T-cell (primary cell): ENCODE data around the gene SOWAHD. TPM values are rescaled to one million over a fixed set of nuclear protein-coding genes. Genes with fewer than 3 reads are reported as not detected.
A peak's percentile ranks its signal among the peaks of the same experiment; 100 is the strongest.

ENCODE experiments used
- ATAC-seq, 4 experiments: fragments of 200-7000 bp in 3 of 4; fragments of 150-1000 bp in 1 of 4; cut with Tn5 transposase; replicated peaks in 1 of 4; 1 replicate in 3 of 4; 2 replicates in 1 of 4; pipeline ENCODE4 v1.10.0; 2021; ENCODE audit warnings: moderate library complexity in 3 of 4, mild to moderate bottlenecking in 2 of 4, moderate number of reproducible peaks in 1 of 4
- CTCF ChIA-PET, 2 donors: fragments of 300-600 bp; sonication (Branson Sonifier 250); formaldehyde crosslinking; loops; one replicate each; lab custom pipeline; 2022; ENCODE audit warnings: antibody characterized with exemption in 2 of 2; lab: Charles Lee
- POLR2A ChIA-PET, 2 donors: fragments of 300-600 bp; sonication (Branson Sonifier 250); formaldehyde crosslinking; loops; one replicate each; lab custom pipeline; 2022; ENCODE audit warnings: antibody characterized with exemption in 2 of 2; lab: Charles Lee
- DNase-seq, 35 experiments: peaks; one replicate each; pipeline versions ENCODE4 v3.0.0 to v3.0.0-alpha.2; 2013 to 2023
- H3K27ac ChIP-seq: one replicate; pipeline ENCODE4 v1.5.1; 2013; ENCODE audit warnings: low read length
- H3K27me3 ChIP-seq, 2 experiments: replicated peaks in 1 of 2; 1 replicate in 1 of 2; 2 replicates in 1 of 2; pipeline versions ENCODE4 v1.6.1 to v1.7.0; 2013; ENCODE audit warnings: low read length in 1 of 2, mixed read lengths in 1 of 2; ENCODE audit not compliant: control insufficient read depth in 2 of 2, insufficient read depth in 2 of 2; ENCODE audit errors: extremely low read depth in 1 of 2
- H3K36me3 ChIP-seq, 2 donors: 1 replicate in 1 of 2; 2 replicates in 1 of 2; pipeline versions ENCODE4 v1.6.1 to v1.7.0; 2013; ENCODE audit warnings: low read length in 1 of 2; ENCODE audit not compliant: control insufficient read depth in 2 of 2, insufficient read depth in 1 of 2; ENCODE audit errors: extremely low read depth in 1 of 2
- H3K4me1 ChIP-seq, 2 experiments: 1 replicate in 1 of 2; 2 replicates in 1 of 2; pipeline versions ENCODE4 v1.6.1 to v1.7.0; 2013; ENCODE audit warnings: low read length in 2 of 2, mixed read lengths in 1 of 2; ENCODE audit not compliant: insufficient read depth in 2 of 2, control insufficient read depth in 1 of 2; ENCODE audit errors: extremely low read depth in 1 of 2
- H3K4me3 ChIP-seq, 2 donors: 1 replicate in 1 of 2; 2 replicates in 1 of 2; pipeline versions ENCODE4 v1.5.1 to v1.7.0; 2013; ENCODE audit warnings: mild to moderate bottlenecking in 2 of 2, low read length in 1 of 2, moderate library complexity in 1 of 2; ENCODE audit not compliant: control insufficient read depth in 1 of 2; ENCODE audit errors: extremely low read depth in 1 of 2
- H3K9me3 ChIP-seq: 2 replicates; pipeline ENCODE4 v1.7.0; 2013
- H3K27ac Mint-ChIP-seq, 2 donors: one replicate each; pipeline ENCODE4 v1.8.0; 2020 to 2021; ENCODE audit warnings: mild to moderate bottlenecking in 2 of 2, mixed read lengths in 2 of 2
- H3K27me3 Mint-ChIP-seq, 2 donors: one replicate each; pipeline ENCODE4 v1.8.0; 2021 to 2022; ENCODE audit warnings: mixed read lengths in 2 of 2
- H3K36me3 Mint-ChIP-seq: one replicate; pipeline ENCODE4 v1.8.0; 2021; ENCODE audit warnings: mixed read lengths
- H3K4me1 Mint-ChIP-seq, 3 donors: one replicate each; pipeline ENCODE4 v1.8.0; 2020 to 2022; ENCODE audit warnings: mixed read lengths in 3 of 3, mild to moderate bottlenecking in 1 of 3
- H3K4me3 Mint-ChIP-seq, 3 donors: one replicate each; pipeline ENCODE4 v1.8.0; 2020 to 2022; ENCODE audit warnings: mild to moderate bottlenecking in 3 of 3, mixed read lengths in 3 of 3, moderate library complexity in 3 of 3
- H3K9me3 Mint-ChIP-seq, 3 donors: one replicate each; pipeline ENCODE4 v1.8.0; 2020 to 2022; ENCODE audit warnings: mixed read lengths in 3 of 3
- WGBS: methylation state at CpG from one replicate; pipeline ENCODE4 v1.1.5; 2013; ENCODE audit warnings: missing lambda C conversion rate; ENCODE audit not compliant: insufficient coverage; 5-methylcytosine and 5-hydroxymethylcytosine counted together
- total RNA-seq, 35 experiments: library from RNA in 6 of 35; stranded (reverse) in 6 of 35; fragments of 120-200 nt in 1 of 35; gene quantifications; one replicate each; pipeline versions ENCODE4 v1.2.1 to v1.2.4 and lab custom pipeline; 2013 to 2026

Gene SOWAHD
- total RNA-seq, 5 donors from 2014 or later (not counting 1 experiment from before 2014, with no cell fraction given): 0.48 to 2.2 (median 1.6) TPM; not detected in 1

- Mint-ChIP-seq H3K4me3 (peak overlapping the region; percentile 75 to 82 (median 81)), H3K36me3 (no peaks in the 10 kb centered on the region), H3K4me1 (peaks cover 48 to 52% (median 52%) of the 10 kb centered on the region in 3 donors), H3K27me3 (no peaks in the 10 kb centered on the region), H3K9me3 (no peaks in the 10 kb centered on the region), H3K27ac (peak overlapping the region; percentile 95 to 97)
- peak overlapping the region; percentile 94 for H3K27ac ChIP-seq
- DNase-seq: peak in 2 of 35 experiments; percentile 12 to 30
- ChIA-PET POLR2A (interaction anchor here in 1 of 2 donors (1.0 kb wide), 1 partner anchor 35 kb away, joined by 3 read pairs; the partner anchor contains the start of gene RPL39), CTCF (interaction anchor here (0.6 to 1.5 kb wide), 3 partner anchors 15 to 34 kb away, joined by 3 to 4 read pairs (median 3); partner anchors contain the start of gene RPL39 (in 1 of the 2))
- no peak for ATAC-seq
- H3K9me3 ChIP-seq: no peaks in the 10 kb centered on the region
- no peak overlapping the region for H3K4me3 ChIP-seq
- no peaks in the 10 kb centered on the region for H3K27me3 ChIP-seq
- H3K4me1 ChIP-seq: peaks cover 22 to 58% of the 10 kb centered on the region in 2 experiments
- no CpG with 5 or more reads among the region's 10 CpGs for WGBS
- no peaks in the 10 kb centered on the region for H3K36me3 ChIP-seq
These were observed 1.3 kb upstream of the SOWAHD start for GRCh38 chrX:119756926-119757635.

- ATAC-seq (no peak), DNase-seq (no peak)
- H3K27ac ChIP-seq: peak overlapping the region; percentile 94
- Mint-ChIP-seq H3K27me3 (no peaks in the 10 kb centered on the region), H3K36me3 (no peaks in the 10 kb centered on the region), H3K4me1 (peaks cover 52 to 55% (median 53%) of the 10 kb centered on the region in 3 donors), H3K27ac (peak overlapping the region; percentile 95 to 97), H3K9me3 (no peaks in the 10 kb centered on the region), H3K4me3 (peak overlapping the region; percentile 75 to 82 (median 81))
- WGBS: 94% methylated on average over 9 of the region's 12 CpGs
- H3K4me1 ChIP-seq: peaks cover 22 to 58% of the 10 kb centered on the region in 2 experiments
- CTCF ChIA-PET: interaction anchor here in 1 of 2 donors (1.4 kb wide), 1 partner anchor 34 kb away, joined by 3 read pairs; the partner anchor contains the start of gene RPL39
- no peaks in the 10 kb centered on the region for H3K27me3 ChIP-seq
- H3K36me3 ChIP-seq: no peaks in the 10 kb centered on the region
- no peaks in the 10 kb centered on the region for H3K9me3 ChIP-seq
- POLR2A ChIA-PET: interaction anchor here in 1 of 2 donors (1.0 kb wide), 1 partner anchor 34 kb away, joined by 3 read pairs; the partner anchor contains the start of gene RPL39
- peak overlapping the region in 1 of 2 donors; percentile 57 for H3K4me3 ChIP-seq
These were observed 776 bp upstream of the SOWAHD start for GRCh38 chrX:119757646-119757978.

DNA sequence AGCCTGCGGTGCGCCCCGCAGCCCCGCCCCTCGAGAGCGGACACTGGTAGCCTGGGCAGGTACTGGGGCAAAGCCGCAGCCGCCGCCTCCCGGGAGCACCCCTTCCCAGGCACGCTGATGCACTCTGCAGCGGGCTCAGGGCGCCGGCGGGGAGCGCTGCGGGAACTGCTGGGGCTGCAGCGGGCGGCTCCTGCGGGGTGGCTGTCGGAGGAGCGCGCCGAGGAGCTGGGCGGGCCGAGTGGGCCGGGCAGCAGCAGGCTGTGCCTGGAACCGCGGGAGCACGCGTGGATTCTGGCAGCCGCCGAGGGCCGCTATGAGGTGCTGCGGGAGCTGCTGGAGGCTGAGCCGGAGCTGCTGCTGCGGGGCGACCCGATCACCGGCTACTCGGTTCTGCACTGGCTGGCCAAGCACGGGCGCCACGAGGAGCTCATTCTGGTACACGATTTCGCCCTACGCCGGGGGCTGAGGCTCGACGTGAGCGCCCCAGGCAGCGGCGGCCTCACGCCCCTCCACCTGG is 401 bp downstream of the SOWAHD start:
- Mint-ChIP-seq H3K4me1 (peaks cover 51 to 61% (median 59%) of the 10 kb centered on the region in 3 donors), H3K36me3 (no peaks in the 10 kb centered on the region), H3K27ac (no peak overlapping the region), H3K9me3 (no peaks in the 10 kb centered on the region), H3K4me3 (peak overlapping the region; percentile 49 to 82 (median 54)), H3K27me3 (no peaks in the 10 kb centered on the region)
- POLR2A ChIA-PET: interaction anchor here (0.6 kb wide), 2 partner anchors 47 to 633 kb away, joined by 3 to 4 read pairs; no protein-coding TSS in a partner anchor
- no peaks in the 10 kb centered on the region for H3K36me3 ChIP-seq
- no peaks in the 10 kb centered on the region for H3K9me3 ChIP-seq
- no peaks in the 10 kb centered on the region for H3K27me3 ChIP-seq
- H3K4me3 ChIP-seq: peak overlapping the region; percentile 44 to 57
- H3K4me1 ChIP-seq: peaks cover 22 to 55% of the 10 kb centered on the region in 2 experiments
- WGBS: 0% methylated on average over 26 of the region's 54 CpGs
- CTCF ChIA-PET: interaction anchor here (0.6 to 0.7 kb wide), 2 partner anchors 9 to 291 kb away, joined by 3 to 4 read pairs; partner anchors contain the start of gene SLC25A5 (in 1 of the 2)
- H3K27ac ChIP-seq: no peak overlapping the region
- DNase-seq (peak in 17 of 35 experiments; percentile 5 to 51 (median 22)), ATAC-seq (peak; percentile 55 to 59 (median 56))

- H3K4me3 Mint-ChIP-seq: peak overlapping the region; percentile 36 to 82 (median 54)
- DNase-seq (no peak), ATAC-seq (no peak)
- H3K27ac ChIP-seq: no peak overlapping the region
- no peaks in the 10 kb centered on the region for H3K27me3 Mint-ChIP-seq
- no peaks in the 10 kb centered on the region for H3K36me3 ChIP-seq
- H3K27ac Mint-ChIP-seq: no peak overlapping the region
- no peaks in the 10 kb centered on the region for H3K27me3 ChIP-seq
- peak overlapping the region in 1 of 2 donors; percentile 57 for H3K4me3 ChIP-seq
- peaks cover 19 to 52% of the 10 kb centered on the region in 2 experiments for H3K4me1 ChIP-seq
- no peaks in the 10 kb centered on the region for H3K36me3 Mint-ChIP-seq
- no peaks in the 10 kb centered on the region for H3K9me3 Mint-ChIP-seq
- peaks cover 45 to 56% (median 54%) of the 10 kb centered on the region in 3 donors for H3K4me1 Mint-ChIP-seq
- ChIA-PET CTCF (no interaction called here), POLR2A (interaction anchor here in 1 of 2 donors (0.6 kb wide), 1 partner anchor 48 kb away, joined by 4 read pairs; no protein-coding TSS in a partner anchor)
- no peaks in the 10 kb centered on the region for H3K9me3 ChIP-seq
- WGBS: 58% methylated on average over 16 of the region's 44 CpGs
These were observed 919 bp downstream of the SOWAHD start for GRCh38 chrX:119759248-119759766.

GRCh38 chrX:119760026-119760877 is 1.9 kb downstream of the SOWAHD start:
- WGBS: no CpG with 5 or more reads among the region's 18 CpGs
- DNase-seq (no peak), ATAC-seq (no peak)
- CTCF ChIA-PET: interaction anchor here (0.5 to 0.7 kb wide), 5 partner anchors 24 to 176 kb away, joined by 3 to 5 read pairs (median 4); no protein-coding TSS in a partner anchor
- H3K4me3 Mint-ChIP-seq: peak overlapping the region; percentile 28 to 82 (median 49)
- Histone ChIP-seq H3K27me3 (no peaks in the 10 kb centered on the region), H3K4me3 (no peak overlapping the region), H3K27ac (no peak overlapping the region), H3K36me3 (no peaks in the 10 kb centered on the region), H3K4me1 (peaks cover 13 to 42% of the 10 kb centered on the region in 2 experiments), H3K9me3 (no peaks in the 10 kb centered on the region)
- no peak overlapping the region for H3K27ac Mint-ChIP-seq
- peaks cover 36 to 46% (median 46%) of the 10 kb centered on the region in 3 donors for H3K4me1 Mint-ChIP-seq
- no peaks in the 10 kb centered on the region for H3K27me3 Mint-ChIP-seq
- POLR2A ChIA-PET: no interaction called here
- H3K9me3 Mint-ChIP-seq: no peaks in the 10 kb centered on the region
- no peaks in the 10 kb centered on the region for H3K36me3 Mint-ChIP-seq
